GM18907 (cell line): ENCODE measurements around the gene OXCT1.
"Not testable (repeated sequence)": the region's sequence is repeated elsewhere in the genome, so short reads cannot be mapped to it uniquely, and the experiment has no call there.

Experiments used
- ATAC-seq: cut with Tn5 transposase; IDR thresholded peaks from one replicate; pipeline ENCODE4 v1.9.1; 2021; ENCODE audit warnings: mild to moderate bottlenecking, moderate library complexity; ENCODE audit not compliant: unreplicated experiment

OXCT1 gene

GRCh38 chr5:41729381-41729780, 140.8 kb downstream of the OXCT1 start:
- ATAC-seq: not testable (repeated sequence)

GRCh38 chr5:41728281-41728680, 141.9 kb downstream of the OXCT1 start:
- no peak for ATAC-seq

- no peak for ATAC-seq
These were observed 147.8 kb downstream of the OXCT1 start for GRCh38 chr5:41722359-41722950.

GRCh38 chr5:41721516-41721915, 148.7 kb downstream of the OXCT1 start:
- no peak for ATAC-seq

- no peak for ATAC-seq
These were observed 153.8 kb downstream of the OXCT1 start for GRCh38 chr5:41716382-41716781.

GRCh38 chr5:41714446-41714845, 155.8 kb downstream of the OXCT1 start:
- not testable (repeated sequence) for ATAC-seq

GRCh38 chr5:41708604-41708940, 161.7 kb downstream of the OXCT1 start:
- ATAC-seq: peak; percentile 32

GRCh38 chr5:41707853-41708603, 162.2 kb downstream of the OXCT1 start:
- peak; percentile 81 for ATAC-seq

- ATAC-seq: peak; percentile 86
These were observed 174.2 kb downstream of the OXCT1 start for GRCh38 chr5:41695920-41696582.

- no peak for ATAC-seq
These were observed 183.5 kb downstream of the OXCT1 start for GRCh38 chr5:41686767-41687166.

GRCh38 chr5:41686191-41686590, 184.0 kb downstream of the OXCT1 start:
- ATAC-seq: no peak

- peak; percentile 91 for ATAC-seq
These were observed 187.0 kb downstream of the OXCT1 start for GRCh38 chr5:41683181-41683580.

GRCh38 chr5:41682641-41683040, 187.6 kb downstream of the OXCT1 start:
- ATAC-seq: no peak

GRCh38 chr5:41681840-41682239, 188.4 kb downstream of the OXCT1 start:
- no peak for ATAC-seq
